Peyer's patch (tissue), 4 donors: ENCODE measurements around the gene PRMT5.

Source experiments
- POLR2A ChIP-seq, 2 donors: fragments of 450-650 bp; IDR thresholded peaks; one replicate each; pipeline ENCODE4 v1.5.1; 2017; ENCODE audit warnings: antibody characterized with exemption in 2 of 2, mild to moderate bottlenecking in 2 of 2, moderate library complexity in 2 of 2
- TF ChIP-seq, protein P1 (sequence below), 6 experiments: fragments of 450-650 bp in 4 of 6; fragments of 200-600 bp in 2 of 6; sonication (generic) in 1 of 6; IDR thresholded peaks; one replicate each; pipeline ENCODE4 v1.5.1; 2017 to 2019; ENCODE audit warnings: antibody characterized with exemption in 6 of 6, mild to moderate bottlenecking in 3 of 6, moderate library complexity in 1 of 6

DNA sequence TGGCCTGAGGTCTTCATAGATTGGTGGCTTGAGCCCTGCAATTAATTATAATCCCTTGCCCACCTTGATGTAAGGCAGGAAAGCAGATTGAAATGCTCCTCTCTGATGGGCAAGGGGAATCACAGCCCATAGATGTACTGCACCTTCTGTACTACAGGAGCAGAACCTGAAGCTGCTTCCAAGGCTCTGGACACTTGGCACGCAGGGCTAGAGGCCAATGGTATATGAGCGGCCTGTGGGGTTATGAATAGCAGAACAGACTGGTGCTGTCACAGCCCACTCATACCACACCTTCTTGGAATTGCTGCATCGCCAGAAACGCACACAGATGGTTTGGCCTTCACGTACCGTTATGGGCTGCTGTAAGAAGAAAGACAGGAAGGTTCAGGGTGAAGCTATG is 8.5 kb downstream of the PRMT5 start:
- TF ChIP-seq, protein P1, sequence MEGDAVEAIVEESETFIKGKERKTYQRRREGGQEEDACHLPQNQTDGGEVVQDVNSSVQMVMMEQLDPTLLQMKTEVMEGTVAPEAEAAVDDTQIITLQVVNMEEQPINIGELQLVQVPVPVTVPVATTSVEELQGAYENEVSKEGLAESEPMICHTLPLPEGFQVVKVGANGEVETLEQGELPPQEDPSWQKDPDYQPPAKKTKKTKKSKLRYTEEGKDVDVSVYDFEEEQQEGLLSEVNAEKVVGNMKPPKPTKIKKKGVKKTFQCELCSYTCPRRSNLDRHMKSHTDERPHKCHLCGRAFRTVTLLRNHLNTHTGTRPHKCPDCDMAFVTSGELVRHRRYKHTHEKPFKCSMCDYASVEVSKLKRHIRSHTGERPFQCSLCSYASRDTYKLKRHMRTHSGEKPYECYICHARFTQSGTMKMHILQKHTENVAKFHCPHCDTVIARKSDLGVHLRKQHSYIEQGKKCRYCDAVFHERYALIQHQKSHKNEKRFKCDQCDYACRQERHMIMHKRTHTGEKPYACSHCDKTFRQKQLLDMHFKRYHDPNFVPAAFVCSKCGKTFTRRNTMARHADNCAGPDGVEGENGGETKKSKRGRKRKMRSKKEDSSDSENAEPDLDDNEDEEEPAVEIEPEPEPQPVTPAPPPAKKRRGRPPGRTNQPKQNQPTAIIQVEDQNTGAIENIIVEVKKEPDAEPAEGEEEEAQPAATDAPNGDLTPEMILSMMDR (IDR thresholded peaks at IDR 0.05), result no peak
- no peak for TF ChIP-seq POLR2A (IDR thresholded peaks at IDR 0.05)
